ENCODE measurements around the gene POM121C. TPM values are rescaled to one million over a fixed set of nuclear protein-coding genes. Genes with fewer than 3 reads are reported as not detected.
"Not testable (repeated sequence)": the region's sequence is repeated elsewhere in the genome, so short reads cannot be mapped to it uniquely, and the experiment has no call there.

Gene POM121C
- total RNA-seq, 4 donors from 2014 or later: 15.5 to 29.1 (median 25.1) TPM

DNA sequence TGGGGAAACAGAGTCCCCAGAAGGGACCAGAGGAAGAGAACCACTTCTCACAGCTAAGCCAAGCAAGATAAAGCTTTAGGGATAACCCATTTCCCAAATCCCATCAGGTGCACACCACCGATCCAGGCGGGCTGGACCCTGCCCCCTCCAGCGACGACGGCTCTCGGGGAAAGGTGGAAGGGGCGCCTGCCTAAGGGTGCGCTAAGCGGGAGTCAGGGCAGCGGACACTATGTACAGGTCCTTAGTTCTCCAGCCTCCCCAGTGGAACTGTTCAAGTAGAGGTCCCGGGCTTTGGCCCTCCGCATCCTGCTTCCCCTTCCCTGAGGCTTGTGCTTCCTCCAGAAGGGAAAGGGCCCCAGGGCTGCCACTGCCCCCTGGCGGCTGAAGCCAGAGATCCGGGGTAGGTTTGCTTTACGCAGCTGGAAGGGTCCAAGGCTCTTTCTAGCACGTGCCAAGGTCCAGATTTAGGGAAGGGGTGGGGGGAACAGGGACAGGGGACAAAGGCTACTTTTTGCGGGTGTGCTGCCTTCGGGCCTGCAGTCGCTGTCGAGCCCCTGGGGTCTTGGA is 67.7 kb downstream of the POM121C start:
- whole genome bisulfite sequencing: 92% methylated on average over 5 of the region's 20 CpGs
- intact Hi-C loops (cut with DNase I): not testable (repeated sequence)

GRCh38 chr7:75416787-75417186 is 69.3 kb downstream of the POM121C start:
- DNase-seq (ENCODE audit: extremely low spot score); H3K4me3 ChIP-seq; H3K27ac ChIP-seq (replicated peaks in 1 of 4); H3K9me3 ChIP-seq; H3K4me1 ChIP-seq; intact Hi-C loops (cut with DNase I); H3K27me3 ChIP-seq: not testable (repeated sequence)
- WGBS: 82% methylated on average over 9 of the region's 9 CpGs
- H3K36me3 ChIP-seq: peaks cover 8 to 65% (median 44%) of the 10 kb centered on the region in 4 donors

More for the DNA sequence above, 67.7 kb downstream of the POM121C start:
- not testable (repeated sequence) for H3K9me3 ChIP-seq; DNase-seq (ENCODE audit: extremely low spot score); H3K27me3 ChIP-seq; H3K4me1 ChIP-seq; H3K27ac ChIP-seq (replicated peaks in 1 of 4); H3K4me3 ChIP-seq
- H3K36me3 ChIP-seq: peaks cover 8 to 70% (median 47%) of the 10 kb centered on the region in 4 donors

DNA sequence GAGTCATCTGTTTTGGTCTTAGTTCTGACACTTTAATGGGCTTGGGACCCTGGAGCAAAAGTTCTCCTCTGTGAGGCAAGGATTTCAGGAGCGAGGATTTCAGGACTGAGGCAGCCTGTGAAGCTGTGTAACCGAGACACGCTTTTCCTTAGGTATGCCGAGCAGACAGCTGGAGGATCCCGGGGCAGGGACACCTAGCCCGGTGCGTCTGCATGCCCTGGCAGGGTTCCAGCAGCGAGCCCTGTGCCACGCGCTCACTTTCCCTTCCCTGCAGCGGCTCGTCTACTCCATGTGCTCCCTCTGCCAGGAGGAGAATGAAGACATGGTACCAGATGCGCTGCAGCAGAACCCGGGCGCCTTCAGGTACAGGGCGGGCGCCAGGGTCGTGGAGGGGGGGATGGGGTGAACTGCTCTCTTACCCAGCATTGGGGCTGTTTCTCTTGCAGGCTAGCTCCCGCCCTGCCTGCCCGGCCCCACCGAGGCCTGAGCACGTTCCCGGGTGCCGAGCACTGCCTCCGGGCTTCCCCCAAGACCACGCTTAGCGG is 70.2 kb downstream of the POM121C start:
- intact Hi-C loops (cut with DNase I); H3K4me3 ChIP-seq; H3K27ac ChIP-seq (replicated peaks in 1 of 4); H3K4me1 ChIP-seq; H3K9me3 ChIP-seq; H3K27me3 ChIP-seq; DNase-seq (ENCODE audit: extremely low spot score): not testable (repeated sequence)
- peaks cover 5 to 57% (median 36%) of the 10 kb centered on the region in 4 donors for H3K36me3 ChIP-seq
- WGBS: 93% methylated on average over 3 of the region's 27 CpGs

DNA sequence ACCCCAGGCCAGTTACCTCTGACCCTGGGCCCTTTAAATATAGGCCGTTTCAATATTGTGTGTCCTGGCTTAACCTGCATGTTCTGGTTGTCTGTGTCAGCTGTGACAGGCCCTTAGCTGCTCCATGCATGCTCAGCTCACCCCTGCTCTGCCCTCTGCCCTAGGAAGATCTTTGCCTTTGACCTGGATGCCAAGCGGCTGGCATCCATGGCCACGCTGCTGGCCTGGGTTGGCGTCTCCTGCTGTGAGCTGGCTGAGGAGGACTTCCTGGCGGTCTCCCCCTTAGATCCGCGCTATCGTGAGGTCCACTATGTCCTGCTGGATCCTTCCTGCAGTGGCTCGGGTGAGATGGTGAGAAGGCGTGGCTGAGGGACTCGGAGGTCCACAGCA is 70.7 kb downstream of the POM121C start:
- peaks cover 5 to 52% (median 32%) of the 10 kb centered on the region in 4 donors for H3K36me3 ChIP-seq
- H3K27ac ChIP-seq (replicated peaks in 1 of 4); H3K27me3 ChIP-seq; DNase-seq (ENCODE audit: extremely low spot score); intact Hi-C loops (cut with DNase I); H3K4me1 ChIP-seq; H3K9me3 ChIP-seq; H3K4me3 ChIP-seq: not testable (repeated sequence)
- WGBS: 86% methylated on average over 1 of the region's 11 CpGs

DNA sequence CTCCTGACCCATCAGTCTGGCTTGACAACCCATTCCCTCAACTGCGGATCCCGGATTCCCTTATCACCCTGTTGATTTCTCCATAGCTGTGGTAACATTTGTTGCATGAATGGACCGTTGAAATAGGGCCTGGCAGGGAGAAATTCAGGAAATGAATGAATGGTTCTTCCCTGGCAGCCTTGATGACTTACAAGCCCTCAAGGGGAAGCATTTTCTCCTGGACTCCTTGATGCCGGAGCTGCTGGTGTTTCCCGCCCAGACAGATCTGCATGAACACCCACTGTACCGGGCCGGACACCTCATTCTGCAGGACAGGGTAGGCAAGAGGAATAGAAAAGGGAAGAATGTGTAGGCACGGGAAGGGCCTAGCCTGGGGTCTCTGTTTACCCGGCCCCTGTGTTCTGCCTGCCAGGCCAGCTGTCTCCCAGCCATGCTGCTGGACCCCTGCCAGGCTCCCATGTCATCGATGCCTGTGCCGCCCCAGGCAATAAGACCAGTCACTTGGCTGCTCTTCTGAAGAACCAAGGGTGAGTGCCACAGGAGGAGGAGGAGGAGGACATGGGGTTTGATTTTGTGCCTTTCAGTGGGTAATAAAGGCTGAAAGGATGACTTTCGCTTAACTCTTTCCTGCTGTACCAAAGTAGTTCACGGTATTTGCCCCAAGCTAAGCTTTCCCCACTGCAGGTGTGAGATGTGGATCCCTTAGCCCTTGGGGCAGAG is 71.2 kb downstream of the POM121C start:
- H3K4me1 ChIP-seq; H3K27ac ChIP-seq (replicated peaks in 1 of 4); intact Hi-C loops (cut with DNase I); DNase-seq (ENCODE audit: extremely low spot score); H3K9me3 ChIP-seq; H3K27me3 ChIP-seq; H3K4me3 ChIP-seq: not testable (repeated sequence)
- peaks cover 5 to 46% (median 29%) of the 10 kb centered on the region in 4 donors for H3K36me3 ChIP-seq
- 73% methylated on average over 9 of the region's 13 CpGs for WGBS

- H3K4me3 ChIP-seq; H3K4me1 ChIP-seq; H3K27me3 ChIP-seq; H3K27ac ChIP-seq (replicated peaks in 1 of 4); DNase-seq (ENCODE audit: extremely low spot score); intact Hi-C loops (cut with DNase I); H3K9me3 ChIP-seq: not testable (repeated sequence)
- peaks cover 5 to 41% (median 25%) of the 10 kb centered on the region in 4 donors for H3K36me3 ChIP-seq
- WGBS: 90% methylated on average over 5 of the region's 6 CpGs
These were observed 71.9 kb downstream of the POM121C start for GRCh38 chr7:75414204-75414603.

DNA sequence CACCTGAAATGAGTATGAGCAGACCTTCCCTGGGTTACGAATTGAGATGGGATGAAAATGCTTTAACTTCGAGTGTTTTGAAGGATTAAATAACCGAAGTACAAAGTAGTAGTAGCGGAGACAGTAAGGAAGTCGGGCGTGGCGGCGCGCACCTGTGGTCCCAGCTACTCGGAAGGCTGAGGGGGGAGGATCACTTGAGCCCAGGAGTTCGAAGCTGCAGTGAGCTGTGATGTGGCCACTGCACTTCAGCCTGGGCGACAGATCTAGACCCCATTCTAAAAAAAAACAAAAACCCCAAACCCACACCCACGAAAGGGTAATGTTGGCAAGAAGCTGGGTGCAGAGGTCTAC is 75.3 kb downstream of the POM121C start:
- H3K27me3 ChIP-seq; H3K9me3 ChIP-seq; intact Hi-C loops (cut with DNase I); DNase-seq (ENCODE audit: extremely low spot score); H3K4me3 ChIP-seq; H3K4me1 ChIP-seq; H3K27ac ChIP-seq (replicated peaks in 1 of 4): not testable (repeated sequence)
- peaks cover 4 to 13% (median 6%) of the 10 kb centered on the region in 4 donors for H3K36me3 ChIP-seq
- no CpG with 5 or more reads among the region's 13 CpGs for WGBS

DNA sequence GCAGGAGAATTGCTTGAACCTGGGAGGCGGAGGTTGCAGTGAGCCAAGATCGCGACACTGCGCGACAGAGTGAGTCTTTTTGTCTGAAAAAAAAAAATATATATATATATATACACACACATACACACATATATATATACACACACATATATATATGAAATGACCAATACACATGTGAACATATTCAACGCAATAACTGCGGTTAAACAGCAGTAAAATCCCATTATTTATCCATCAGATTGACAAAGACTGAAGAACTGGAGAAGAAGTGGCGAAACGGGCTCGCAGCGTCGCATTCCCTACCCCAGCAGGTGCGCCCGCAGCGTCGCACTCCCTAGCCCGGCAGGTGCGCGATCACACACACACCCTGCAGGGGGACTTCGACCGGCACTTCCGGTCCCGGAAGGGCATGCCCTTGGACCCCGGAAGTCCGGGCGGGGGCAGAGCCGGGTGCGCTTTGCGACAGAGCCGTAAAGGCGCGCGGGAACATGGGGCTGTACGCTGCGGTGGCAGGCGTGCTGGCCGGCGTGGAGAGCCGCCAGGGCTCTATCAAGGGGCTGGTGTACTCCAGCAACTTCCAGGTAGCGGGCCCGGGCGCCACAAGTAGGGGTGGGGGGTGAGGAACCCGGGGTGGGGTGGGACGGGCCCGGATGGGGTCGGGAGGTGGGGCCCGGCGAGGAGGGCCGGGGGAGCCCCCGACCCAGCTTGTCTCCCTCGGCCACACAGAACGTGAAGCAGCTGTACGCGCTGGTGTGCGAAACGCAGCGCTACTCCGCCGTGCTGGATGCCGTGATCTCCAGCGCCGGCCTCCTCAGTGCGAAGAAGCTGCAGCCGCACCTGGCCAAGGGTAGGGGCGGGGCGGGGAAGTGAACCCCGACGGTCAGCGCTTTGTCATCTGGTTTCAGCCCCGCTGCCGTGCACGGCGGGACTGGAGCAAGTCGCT is 75.9 kb downstream of the POM121C start:
- H3K4me3 ChIP-seq: peak overlapping the region; percentile 46 to 60 (median 50)
- DNase-seq (ENCODE audit: extremely low spot score); H3K27ac ChIP-seq (replicated peaks in 1 of 4); intact Hi-C loops (cut with DNase I); H3K36me3 ChIP-seq; H3K4me1 ChIP-seq; H3K9me3 ChIP-seq; H3K27me3 ChIP-seq: not testable (repeated sequence)
- 90% methylated on average over 2 of the region's 74 CpGs for WGBS

DNA sequence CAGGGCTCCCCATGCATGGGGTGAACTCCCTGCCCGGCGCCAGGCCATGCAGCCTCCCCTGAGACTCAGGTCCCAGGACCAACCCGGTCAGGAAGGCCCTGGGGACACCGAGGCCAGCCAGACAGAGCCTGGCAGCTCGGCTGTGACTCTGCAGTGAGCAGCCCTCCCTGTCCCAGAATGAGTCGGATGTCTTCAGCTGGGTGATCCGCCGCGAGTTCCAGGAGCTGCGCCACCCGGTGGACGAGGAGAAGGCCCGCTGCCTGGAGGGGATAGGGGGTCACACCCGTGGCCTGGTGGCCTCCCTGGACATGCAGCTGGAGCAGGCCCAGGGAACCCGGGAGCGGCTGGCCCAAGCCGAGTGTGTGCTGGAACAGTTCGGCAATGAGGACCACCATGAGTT is 81.4 kb downstream of the POM121C start:
- H3K9me3 ChIP-seq; H3K4me3 ChIP-seq; H3K36me3 ChIP-seq; H3K27ac ChIP-seq (replicated peaks in 1 of 4); H3K4me1 ChIP-seq; H3K27me3 ChIP-seq; intact Hi-C loops (cut with DNase I); DNase-seq (ENCODE audit: extremely low spot score): not testable (repeated sequence)
- no CpG with 5 or more reads among the region's 18 CpGs for WGBS

- H3K27me3 ChIP-seq; H3K36me3 ChIP-seq; H3K9me3 ChIP-seq; H3K4me1 ChIP-seq; H3K4me3 ChIP-seq; intact Hi-C loops (cut with DNase I); DNase-seq (ENCODE audit: extremely low spot score); H3K27ac ChIP-seq (replicated peaks in 1 of 4): not testable (repeated sequence)
- WGBS: no CpG with 5 or more reads among the region's 28 CpGs
These were observed 82.3 kb downstream of the POM121C start for GRCh38 chr7:75403455-75404443.

- H3K4me1 ChIP-seq; H3K9me3 ChIP-seq; H3K36me3 ChIP-seq; H3K27me3 ChIP-seq; intact Hi-C loops (cut with DNase I); H3K27ac ChIP-seq (replicated peaks in 1 of 4); H3K4me3 ChIP-seq; DNase-seq (ENCODE audit: extremely low spot score): not testable (repeated sequence)
- WGBS: no CpG with 5 or more reads among the region's 6 CpGs
These were observed 85.5 kb downstream of the POM121C start for GRCh38 chr7:75400575-75400974.

All from esophagus muscularis mucosa (tissue), 4 donors.